ENCODE results near the gene STOML3.

Gene STOML3

DNA sequence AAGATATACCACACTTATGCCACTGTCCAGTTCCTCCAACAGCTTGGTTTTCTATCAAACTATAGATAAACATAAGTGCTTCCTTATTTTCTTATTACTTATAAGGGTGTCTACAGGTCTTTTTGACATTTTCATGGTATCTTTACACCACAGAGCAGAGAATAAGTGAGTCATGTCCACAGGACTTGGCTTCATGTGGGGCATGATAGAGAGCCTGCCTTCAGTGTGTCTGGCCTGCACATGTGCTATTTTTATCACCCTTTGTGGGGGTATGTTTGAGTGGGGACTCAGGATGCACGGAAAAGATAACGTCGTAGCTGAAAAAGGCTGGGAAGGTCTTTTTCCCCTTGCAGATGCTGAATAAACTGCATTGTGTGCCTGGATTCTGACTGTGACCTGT, 8.1 kb upstream of the STOML3 start:
- TF ChIP-seq, protein P1, sequence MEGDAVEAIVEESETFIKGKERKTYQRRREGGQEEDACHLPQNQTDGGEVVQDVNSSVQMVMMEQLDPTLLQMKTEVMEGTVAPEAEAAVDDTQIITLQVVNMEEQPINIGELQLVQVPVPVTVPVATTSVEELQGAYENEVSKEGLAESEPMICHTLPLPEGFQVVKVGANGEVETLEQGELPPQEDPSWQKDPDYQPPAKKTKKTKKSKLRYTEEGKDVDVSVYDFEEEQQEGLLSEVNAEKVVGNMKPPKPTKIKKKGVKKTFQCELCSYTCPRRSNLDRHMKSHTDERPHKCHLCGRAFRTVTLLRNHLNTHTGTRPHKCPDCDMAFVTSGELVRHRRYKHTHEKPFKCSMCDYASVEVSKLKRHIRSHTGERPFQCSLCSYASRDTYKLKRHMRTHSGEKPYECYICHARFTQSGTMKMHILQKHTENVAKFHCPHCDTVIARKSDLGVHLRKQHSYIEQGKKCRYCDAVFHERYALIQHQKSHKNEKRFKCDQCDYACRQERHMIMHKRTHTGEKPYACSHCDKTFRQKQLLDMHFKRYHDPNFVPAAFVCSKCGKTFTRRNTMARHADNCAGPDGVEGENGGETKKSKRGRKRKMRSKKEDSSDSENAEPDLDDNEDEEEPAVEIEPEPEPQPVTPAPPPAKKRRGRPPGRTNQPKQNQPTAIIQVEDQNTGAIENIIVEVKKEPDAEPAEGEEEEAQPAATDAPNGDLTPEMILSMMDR (IDR thresholded peaks at IDR 0.05; ENCODE audit: borderline replicate concordance, insufficient read depth, low read depth, low read length), result no peak
- no peak overlapping the region for H3K4me3 ChIP-seq (ENCODE audit: low read depth, low read length)

DNA sequence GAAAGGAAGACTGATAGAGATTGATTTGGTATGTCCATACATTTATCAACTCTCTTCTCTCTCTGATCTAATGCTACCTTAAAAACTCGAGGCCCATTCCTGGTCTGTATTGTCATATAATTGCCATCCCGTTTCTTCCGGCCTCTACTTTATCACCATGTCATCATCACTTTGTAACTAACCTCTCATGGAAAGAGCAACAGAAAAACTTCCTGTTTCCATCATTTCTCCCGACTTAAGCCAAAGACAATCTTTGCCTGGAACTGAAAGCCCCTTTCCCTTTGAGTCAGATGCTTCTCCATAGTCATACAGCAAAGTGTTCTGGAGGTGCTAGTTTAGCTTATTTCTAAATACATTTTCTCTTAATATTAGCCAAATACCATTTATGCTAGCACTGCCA, 2.8 kb upstream of the STOML3 start:
- H3K4me3 ChIP-seq (ENCODE audit: low read depth, low read length), result no peak overlapping the region
- TF ChIP-seq, protein P1 (IDR thresholded peaks at IDR 0.05; ENCODE audit: borderline replicate concordance, insufficient read depth, low read depth, low read length), result no peak

DNA sequence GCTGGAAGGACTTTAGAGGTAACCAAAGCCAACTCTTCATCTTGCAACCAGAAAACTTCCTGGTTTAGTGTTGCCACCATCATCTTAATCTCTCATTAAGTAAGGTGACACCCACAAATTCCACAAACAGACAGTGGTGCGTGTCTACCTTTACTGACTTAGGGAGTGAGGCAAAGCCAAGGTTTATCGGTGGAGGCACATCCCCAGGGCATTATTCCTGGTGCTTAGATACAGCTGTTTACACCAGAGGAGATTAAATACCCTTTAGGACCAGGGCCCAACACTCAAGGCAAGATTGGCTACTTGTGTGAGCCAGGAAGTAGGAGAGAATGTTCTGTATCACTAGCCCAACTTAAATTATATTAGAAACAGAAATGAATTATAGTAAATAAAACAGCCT, 9.5 kb downstream of the STOML3 start:
- no peak overlapping the region for H3K4me3 ChIP-seq (ENCODE audit: low read depth, low read length)
- TF ChIP-seq, protein P1 (IDR thresholded peaks at IDR 0.05; ENCODE audit: borderline replicate concordance, insufficient read depth, low read depth, low read length), result no peak

DNA sequence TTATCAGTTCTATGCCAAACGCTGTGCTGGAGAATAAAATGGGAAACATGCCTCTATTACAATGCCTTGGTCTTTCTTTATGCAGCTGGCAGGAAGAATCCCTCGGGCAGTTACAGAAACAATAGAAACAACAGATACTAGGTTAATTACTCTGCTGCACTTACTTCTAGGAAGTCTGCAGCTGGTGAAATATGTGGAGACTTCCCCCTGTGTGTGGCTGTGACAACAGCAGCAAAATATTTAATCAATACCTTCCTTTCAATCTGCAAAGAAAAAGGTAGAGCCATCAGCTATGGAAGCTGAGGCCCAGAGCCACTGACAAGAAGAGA, 9.9 kb downstream of the STOML3 start:
- TF ChIP-seq, protein P1 (IDR thresholded peaks at IDR 0.05; ENCODE audit: borderline replicate concordance, insufficient read depth, low read depth, low read length), result no peak

DNA sequence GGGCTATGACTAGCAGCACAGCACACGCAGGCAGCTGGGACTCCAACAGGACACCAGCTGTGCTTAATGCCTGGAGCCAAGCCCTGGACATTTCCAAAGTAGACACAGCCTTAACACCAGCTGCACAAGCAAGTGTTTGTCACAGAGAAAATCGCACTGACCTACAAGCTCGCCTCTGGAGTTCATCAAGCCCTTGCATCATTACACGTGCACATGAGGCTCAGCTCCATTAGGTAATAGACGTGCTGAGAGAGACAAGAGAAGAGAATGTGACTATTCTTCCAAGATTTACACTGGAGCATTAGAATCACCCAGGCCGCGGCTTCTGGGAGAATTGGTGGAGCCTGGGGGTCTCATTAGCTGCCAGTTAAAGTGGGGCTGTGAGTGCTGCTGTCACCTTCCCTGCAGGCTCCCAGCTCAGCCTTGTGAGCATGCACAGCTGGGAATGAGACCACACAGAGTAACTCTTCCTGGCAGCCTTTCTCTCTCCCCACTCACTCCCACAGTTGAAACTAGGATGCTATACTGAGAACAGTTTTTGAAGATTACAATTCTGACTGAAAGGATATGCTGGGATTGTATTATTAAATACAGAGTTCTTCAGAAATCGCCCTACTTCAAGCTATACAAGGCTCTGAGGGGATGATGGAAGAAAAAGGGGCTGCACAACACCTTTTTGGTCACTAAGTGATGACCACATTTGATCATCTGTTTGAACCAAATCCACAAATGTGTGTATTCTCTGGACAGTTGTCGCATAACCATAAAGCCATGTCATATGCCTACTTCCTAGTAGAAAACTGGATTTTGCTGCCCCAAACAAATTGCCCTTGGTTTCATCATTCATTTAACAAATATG, 10.5 kb downstream of the STOML3 start:
- no peak overlapping the region for H3K4me3 ChIP-seq (ENCODE audit: low read depth, low read length)

More for the DNA sequence above, 9.9 kb downstream of the STOML3 start:
- H3K4me3 ChIP-seq (ENCODE audit: low read depth, low read length), result no peak overlapping the region

DNA sequence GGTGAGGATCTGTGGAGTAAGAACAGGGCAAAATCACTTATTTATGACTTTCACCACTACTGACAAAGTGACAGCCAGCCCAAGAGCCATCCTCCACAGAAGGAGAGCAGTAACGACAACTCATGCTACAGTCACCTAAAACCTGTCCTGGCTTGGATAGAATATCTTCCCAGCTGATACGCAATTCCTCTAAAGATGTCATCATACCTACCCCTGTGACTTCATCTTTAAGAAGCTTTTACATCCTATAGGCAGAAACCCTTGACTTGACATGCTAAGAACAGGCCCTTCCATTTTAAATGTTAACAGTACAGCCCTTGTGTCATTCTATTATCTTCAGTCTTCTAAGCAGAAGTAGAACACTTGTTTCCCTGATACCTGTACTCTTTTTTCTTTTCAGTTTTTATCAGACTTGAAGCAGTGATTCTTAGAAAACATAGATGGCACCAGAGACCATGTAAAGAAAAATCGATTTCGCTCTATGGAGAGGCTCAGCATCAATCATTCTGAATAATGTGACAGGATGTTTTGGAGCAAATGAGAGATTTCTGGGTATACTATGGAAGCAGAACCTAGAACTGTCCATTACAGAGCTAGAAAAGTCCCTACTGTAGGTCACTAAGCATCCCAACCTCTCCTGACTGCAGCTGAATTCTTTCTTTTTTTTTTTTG, 20.1 kb downstream of the STOML3 start:
- H3K4me3 ChIP-seq (ENCODE audit: low read depth, low read length), result no peak overlapping the region
- TF ChIP-seq, protein P1 (IDR thresholded peaks at IDR 0.05; ENCODE audit: borderline replicate concordance, insufficient read depth, low read depth, low read length), result no peak

More for the DNA sequence above, 10.5 kb downstream of the STOML3 start:
- TF ChIP-seq, protein P1 (IDR thresholded peaks at IDR 0.05; ENCODE audit: borderline replicate concordance, insufficient read depth, low read depth, low read length), result no peak

DNA sequence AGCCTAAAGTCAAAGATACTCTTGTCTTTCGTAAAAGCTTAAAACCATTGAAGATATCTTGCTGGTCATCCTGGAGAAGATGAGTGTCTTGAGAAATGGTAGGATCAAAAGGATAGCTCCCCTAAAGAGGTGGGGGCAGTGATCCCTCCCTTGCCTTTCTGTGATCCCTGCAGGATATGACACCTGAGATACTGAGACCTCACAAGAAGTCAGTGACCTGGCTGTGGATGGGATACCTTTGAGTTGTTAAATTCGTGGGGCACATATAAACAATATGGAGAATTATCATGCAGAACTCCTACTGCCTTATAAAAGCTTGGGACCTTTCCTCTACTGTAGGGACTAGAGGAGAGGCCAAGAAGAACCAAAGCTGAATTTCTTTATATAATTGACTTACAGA, 21.4 kb downstream of the STOML3 start:
- TF ChIP-seq, protein P1 (IDR thresholded peaks at IDR 0.05; ENCODE audit: borderline replicate concordance, insufficient read depth, low read depth, low read length), result no peak
- H3K4me3 ChIP-seq (ENCODE audit: low read depth, low read length), result no peak overlapping the region

All from GM12875 (cell line).